Endothelial cell of umbilical vein (primary cell): Measurements from ENCODE around the gene TSPAN9. TPM values are rescaled to one million over a fixed set of nuclear protein-coding genes. Genes with fewer than 3 reads are reported as not detected.

Source experiments
- BruUV-seq: library from RNA; stranded (reverse); fragments of 400-500 nt; replicated peaks from 2 replicates; lab custom pipeline; 2021; lab: Mats Ljungman, UMichigan
- CTCF ChIA-PET: fragments of 300-600, 350-600 bp; sonication (Branson Sonifier 250); formaldehyde crosslinking; loops from one replicate; lab custom pipeline; 2021; ENCODE audit warnings: antibody characterized with exemption, inconsistent platforms; lab: Charles Lee
- POLR2A ChIA-PET: fragments of 300-600, 350-600 bp; sonication (Branson Sonifier 250); formaldehyde crosslinking; loops from one replicate; lab custom pipeline; 2021; ENCODE audit warnings: antibody characterized with exemption, inconsistent platforms; lab: Charles Lee
- DNase-seq: peaks from one replicate; pipeline ENCODE4 v3.0.0-alpha.2; 2011; ENCODE audit warnings: low read depth, low spot score
- FAIRE-seq: peaks from 2 replicates; lab custom pipeline; 2011; peaks lifted over from hg19 to GRCh38; lab: Jason Lieb, UNC
- H2AFZ ChIP-seq: 2 replicates; pipeline ENCODE4 v1.6.0; 2012; ENCODE audit warnings: low read depth, low read length, control low read depth, inconsistent platforms
- H3K27ac ChIP-seq: 2 replicates; pipeline ENCODE4 v1.5.1; 2011; ENCODE audit warnings: low read depth, mild to moderate bottlenecking, control low read depth, low read length, moderate library complexity; ENCODE audit not compliant: insufficient read depth
- H3K27me3 ChIP-seq, 2 experiments: 2 replicates each; pipeline versions ENCODE4 v1.6.0 to v1.6.1; 2011; ENCODE audit warnings: low read length in 2 of 2, mixed read lengths in 1 of 2; ENCODE audit not compliant: control insufficient read depth in 2 of 2, insufficient read depth in 2 of 2
- H3K36me3 ChIP-seq, 2 experiments: 2 replicates in 1 of 2; 3 replicates in 1 of 2; pipeline ENCODE4 v1.5.1; 2011; ENCODE audit warnings: low read length in 2 of 2, mild to moderate bottlenecking in 1 of 2, moderate library complexity in 1 of 2; ENCODE audit not compliant: control insufficient read depth in 2 of 2, insufficient read depth in 2 of 2; ENCODE audit errors: extremely low read depth in 1 of 2
- H3K4me1 ChIP-seq: 3 replicates; pipeline ENCODE4 v1.5.1; 2011; ENCODE audit warnings: mild to moderate bottlenecking, low read length; ENCODE audit not compliant: control insufficient read depth, insufficient read depth; ENCODE audit errors: extremely low read depth
- H3K4me2 ChIP-seq: 2 replicates; pipeline ENCODE4 v1.6.1; 2011; ENCODE audit warnings: low read length, control low read depth, mixed read lengths; ENCODE audit not compliant: insufficient read depth
- H3K4me3 ChIP-seq, 3 experiments: fragments of 200-600 bp in 1 of 3; sonication (generic), shearing (Covaris generic) in 1 of 3; replicated peaks in 1 of 3; 2 replicates each; pipeline ENCODE4 v1.5.1; 2011 to 2016; ENCODE audit warnings: control low read depth in 3 of 3, low read length in 3 of 3, mild to moderate bottlenecking in 2 of 3, inconsistent platforms in 1 of 3, low read depth in 1 of 3, moderate library complexity in 1 of 3; ENCODE audit not compliant: insufficient read depth in 1 of 3
- H3K79me2 ChIP-seq: 2 replicates; pipeline ENCODE4 v1.6.0; 2012; ENCODE audit warnings: low read length, inconsistent platforms; ENCODE audit not compliant: control insufficient read depth, insufficient read depth
- H3K9ac ChIP-seq: replicated peaks from 2 replicates; pipeline ENCODE3; 2011; ENCODE audit warnings: low read length, control low read depth; ENCODE audit not compliant: insufficient read depth; ENCODE audit errors: extremely low read depth
- H3K9me1 ChIP-seq: replicated peaks from 3 replicates; pipeline ENCODE4 v1.6.0; 2011; ENCODE audit warnings: mild to moderate bottlenecking, low read length; ENCODE audit not compliant: control insufficient read depth, insufficient read depth; ENCODE audit errors: extremely low read depth
- H3K9me3 ChIP-seq: replicated peaks from 2 replicates; pipeline ENCODE4 v1.5.1; 2012; ENCODE audit warnings: low read length, inconsistent platforms; ENCODE audit not compliant: control insufficient read depth, insufficient read depth
- H4K20me1 ChIP-seq: replicated peaks from 2 replicates; pipeline ENCODE3; 2011; ENCODE audit warnings: mild to moderate bottlenecking, low read length; ENCODE audit not compliant: control insufficient read depth, insufficient read depth; ENCODE audit errors: extremely low read depth
- CTCF ChIP-seq, 2 donors: IDR thresholded peaks; 1 replicate in 1 of 2; 2 replicates in 1 of 2; pipeline ENCODE4 v1.5.1; 2011; ENCODE audit warnings: low read length in 2 of 2, mild to moderate bottlenecking in 2 of 2, moderate library complexity in 2 of 2, control low read depth in 1 of 2, inconsistent platforms in 1 of 2, low read depth in 1 of 2; ENCODE audit not compliant: insufficient read depth in 1 of 2; ENCODE audit errors: extremely low read depth in 1 of 2
- EZH2 ChIP-seq: IDR thresholded peaks from 2 replicates; pipeline ENCODE4 v1.6.1; 2012; ENCODE audit warnings: borderline replicate concordance, low read depth, mild to moderate bottlenecking, moderate library complexity, low read length, inconsistent platforms; ENCODE audit not compliant: severe bottlenecking
- FOS ChIP-seq: IDR thresholded peaks from 2 replicates; pipeline ENCODE4 v1.6.1; 2011; ENCODE audit warnings: mild to moderate bottlenecking, low read length, moderate library complexity, borderline replicate concordance; ENCODE audit not compliant: insufficient read depth
- GATA2 ChIP-seq: IDR thresholded peaks from 2 replicates; pipeline ENCODE4 v1.7.0; 2011; ENCODE audit warnings: low read depth, mild to moderate bottlenecking, moderate library complexity, mixed read lengths, low read length; ENCODE audit not compliant: insufficient read length, insufficient read depth
- JUN ChIP-seq: IDR thresholded peaks from 2 replicates; pipeline ENCODE4 v1.6.1; 2011; ENCODE audit warnings: borderline replicate concordance, low read depth; ENCODE audit not compliant: insufficient read length, insufficient read depth
- MAX ChIP-seq: IDR thresholded peaks from 2 replicates; pipeline ENCODE4 v1.6.1; 2011; ENCODE audit not compliant: insufficient read depth, insufficient read length
- MYC ChIP-seq: IDR thresholded peaks from one replicate; pipeline ENCODE4 v1.6.1; 2011; ENCODE audit warnings: mild to moderate bottlenecking, low read depth, low read length
- POLR2AphosphoS5 ChIP-seq: IDR thresholded peaks from 2 replicates; pipeline ENCODE4 v1.6.1; 2012; ENCODE audit warnings: low read depth, mild to moderate bottlenecking, control low read depth, low read length, moderate library complexity; ENCODE audit not compliant: insufficient read depth
- dilution Hi-C: fragments of 300-500 bp; cut with MboI; formaldehyde crosslinking; loops from one replicate; pipeline ENCODE4 v1.15.0; 2019; ENCODE audit warnings: low sequenced_read_pairs; ENCODE audit not compliant: extremely low pct_ligation_motif_present
- intact Hi-C: fragments of 100-400 bp; cut with micrococcal nuclease; formaldehyde crosslinking; loops from one replicate; pipeline ENCODE4 v1.10.0; 2022
- polyA plus RNA-seq, 4 experiments: library from polyadenylated mRNA; depleted of rRNA in 3 of 4; stranded (reverse) in 3 of 4; unstranded in 1 of 4; fragments of >200 nt; gene quantifications; 2 replicates each; pipeline versions ENCODE4 v1.2.1 to v1.2.3, GENCODE V29; 2011 to 2012; ENCODE audit warnings: missing spikeins in 1 of 4
- total RNA-seq: library from RNA; stranded (reverse); gene quantifications from 2 replicates; pipeline ENCODE4 v1.2.3, GENCODE V29; 2021

Gene TSPAN9
- total and polyA plus RNA-seq, 2 donors (not counting 3 experiments of a cell fraction or from before 2014, with no cell fraction given), result 43.3 to 66.8 TPM

- no peak overlapping the region for H2AFZ ChIP-seq
- H3K4me3 ChIP-seq, result no peak overlapping the region
- no TSS peak for BruUV-seq
- no peaks in the 10 kb centered on the region for H3K9me3 ChIP-seq
- no peak for DNase-seq
- intact Hi-C loops, result loop anchor here (2.0 kb wide), 1 partner anchor 22 kb away; no protein-coding TSS in a partner anchor
- no peaks in the 10 kb centered on the region for H3K79me2 ChIP-seq
- no peak overlapping the region for H3K27ac ChIP-seq
- no peak overlapping the region for H3K9ac ChIP-seq
- no peak for FAIRE-seq
- POLR2A ChIA-PET, result no interaction called here
- no peaks in the 10 kb centered on the region for H3K36me3 ChIP-seq
- no peaks in the 10 kb centered on the region for H3K9me1 ChIP-seq
- no peaks in the 10 kb centered on the region for H3K4me1 ChIP-seq
- no peak for TF ChIP-seq EZH2
- no peak for TF ChIP-seq POLR2AphosphoS5
- dilution Hi-C loops, result no loop called here
- no peaks in the 10 kb centered on the region for H4K20me1 ChIP-seq
- CTCF ChIA-PET, result no interaction called here
- H3K27me3 ChIP-seq, result no peaks in the 10 kb centered on the region
- H3K4me2 ChIP-seq, result no peak overlapping the region
These were observed 94.0 kb downstream of the TSPAN9 start for GRCh38 chr12:3171195-3171591.

DNA sequence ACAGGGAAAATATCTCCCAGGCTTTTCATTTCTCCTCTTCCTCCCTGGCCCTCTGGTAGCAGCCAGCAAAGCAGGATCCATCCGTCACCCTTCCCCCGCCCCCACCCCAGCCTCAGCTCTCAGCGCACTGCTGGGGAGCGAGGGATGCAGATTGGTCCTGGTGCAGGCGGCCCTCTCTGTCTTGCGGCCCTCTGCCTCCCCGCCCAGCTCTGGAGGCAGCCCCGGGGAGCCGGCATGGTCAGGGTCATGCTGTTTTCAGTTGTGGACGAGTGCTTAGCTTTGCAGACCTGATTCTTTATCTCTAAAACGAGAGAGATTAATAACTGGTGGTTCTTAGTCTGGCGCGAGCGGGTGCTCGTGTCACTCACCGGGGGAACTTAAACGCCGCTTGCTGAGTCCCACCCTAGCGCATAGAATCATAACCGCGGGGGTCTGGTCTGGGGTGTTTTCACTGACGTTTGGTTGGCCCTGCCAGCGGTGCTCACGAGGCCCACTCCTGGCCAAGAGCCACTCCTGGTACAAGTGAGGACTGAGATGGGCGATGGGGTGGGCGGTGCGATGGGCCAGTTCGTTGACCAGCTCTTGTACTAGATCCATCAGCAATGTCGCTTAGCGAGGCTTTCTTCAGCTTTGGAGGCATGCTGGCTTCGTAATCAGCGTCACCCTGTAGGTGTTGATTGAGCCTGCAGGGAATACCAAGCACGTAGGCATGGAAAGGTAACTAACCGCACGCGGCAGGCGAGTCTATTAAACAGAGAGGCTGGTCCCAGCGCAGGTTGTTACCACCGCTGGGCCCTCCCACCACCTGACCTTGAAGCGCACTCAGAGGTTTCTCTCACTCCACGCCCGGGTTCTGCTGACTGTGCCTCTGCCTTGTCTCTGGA is 95.2 kb downstream of the TSPAN9 start:
- H2AFZ ChIP-seq, result no peak overlapping the region
- H3K9me1 ChIP-seq, result no peaks in the 10 kb centered on the region
- H3K9ac ChIP-seq, result no peak overlapping the region
- no peak overlapping the region for H3K27ac ChIP-seq
- H3K27me3 ChIP-seq, result no peaks in the 10 kb centered on the region
- no peak for TF ChIP-seq POLR2AphosphoS5
- no peak for TF ChIP-seq FOS
- TF ChIP-seq GATA2, result no peak
- no peak for TF ChIP-seq MYC
- no peak for TF ChIP-seq CTCF (IDR thresholded peaks at IDR 0.05; ENCODE audit: extremely low read depth in 1 of 2, insufficient read depth in 1 of 2, low read depth in 1 of 2, low read length in 2 of 2)
- TF ChIP-seq EZH2, result no peak
- no peak for TF ChIP-seq MAX
- no peak for TF ChIP-seq JUN
- H3K36me3 ChIP-seq, result no peaks in the 10 kb centered on the region
- intact Hi-C loops (no loop called here), dilution Hi-C loops (no loop called here)
- no peaks in the 10 kb centered on the region for H3K9me3 ChIP-seq
- H3K4me2 ChIP-seq, result no peak overlapping the region
- ChIA-PET POLR2A (no interaction called here), CTCF (no interaction called here)
- FAIRE-seq (no peak), DNase-seq (no peak)
- H3K79me2 ChIP-seq, result no peaks in the 10 kb centered on the region
- H4K20me1 ChIP-seq, result no peaks in the 10 kb centered on the region
- no TSS peak for BruUV-seq
- no peak overlapping the region for H3K4me3 ChIP-seq
- H3K4me1 ChIP-seq, result no peaks in the 10 kb centered on the region
